SU-DHL-6 (cell line): ENCODE measurements around the gene CPNE5.

Experiments used
- H2AFZ ChIP-seq: fragments of 200-600 bp; sonication (generic); 2 replicates; pipeline ENCODE4 v1.6.1; 2014; ENCODE audit warnings: low read depth, mild to moderate bottlenecking, moderate library complexity, mixed read lengths, antibody characterized with exemption, low read length; ENCODE audit not compliant: severe bottlenecking
- H3F3A ChIP-seq: fragments of 200-600 bp; shearing (Covaris generic); 2 replicates; pipeline ENCODE4 v1.6.0; 2016; ENCODE audit warnings: antibody characterized with exemption, mild to moderate bottlenecking; ENCODE audit not compliant: insufficient read depth
- H3K27ac ChIP-seq: fragments of 200-600 bp; sonication (generic); 2 replicates; pipeline ENCODE4 v1.5.1; 2016; ENCODE audit warnings: low read depth, mild to moderate bottlenecking, low read length, moderate library complexity, mixed read lengths
- H3K27me3 ChIP-seq: fragments of 200-600 bp; sonication (generic), shearing (Covaris generic); 2 replicates; pipeline ENCODE4 v1.6.0; 2014; ENCODE audit warnings: mild to moderate bottlenecking, low read length
- H3K36me3 ChIP-seq: fragments of 200-600 bp; sonication (generic); 2 replicates; pipeline ENCODE4 v1.6.1; 2014; ENCODE audit warnings: mild to moderate bottlenecking, low read length, mixed read lengths
- H3K4me2 ChIP-seq: fragments of 300-600, 200-600 bp; shearing (Covaris generic), sonication (generic); 2 replicates; pipeline ENCODE4 v1.6.0; 2014; ENCODE audit warnings: low read length, low read depth, mild to moderate bottlenecking; ENCODE audit not compliant: poor library complexity, severe bottlenecking
- H3K4me3 ChIP-seq: fragments of 200-600 bp; sonication (generic); 2 replicates; pipeline ENCODE4 v1.5.1; 2014; ENCODE audit warnings: antibody characterized with exemption, low read length, mild to moderate bottlenecking, mixed read lengths; ENCODE audit not compliant: insufficient read depth, poor library complexity, severe bottlenecking
- H3K79me2 ChIP-seq: fragments of 200-600 bp; sonication (generic); 2 replicates; pipeline ENCODE4 v1.6.1; 2014; ENCODE audit warnings: mild to moderate bottlenecking, low read length, moderate library complexity; ENCODE audit not compliant: insufficient read depth
- H3K9ac ChIP-seq: fragments of 200-600 bp; sonication (generic); 2 replicates; pipeline ENCODE4 v1.7.0; 2014; ENCODE audit warnings: mild to moderate bottlenecking, low read length
- H3K9me2 ChIP-seq: fragments of 200-600 bp; sonication (generic); replicated peaks from 2 replicates; pipeline ENCODE4 v1.6.1; 2014; ENCODE audit warnings: low read length; ENCODE audit not compliant: insufficient read depth
- H3K9me3 ChIP-seq: fragments of 200-600 bp; sonication (generic); 2 replicates; pipeline ENCODE4 v1.6.1; 2014; ENCODE audit warnings: low read length, mixed read lengths; ENCODE audit not compliant: insufficient read depth
- H4K20me1 ChIP-seq: fragments of 200-600 bp; sonication (generic); 2 replicates; pipeline ENCODE4 v1.6.1; 2014; ENCODE audit warnings: low read depth, mild to moderate bottlenecking, antibody characterized with exemption, low read length, moderate library complexity, mixed read lengths
- CTCF ChIP-seq: fragments of 200-600 bp; sonication (generic); IDR thresholded peaks from one replicate; pipeline ENCODE4 v1.5.1; 2017; ENCODE audit warnings: antibody characterized with exemption, mild to moderate bottlenecking, low read length, moderate library complexity; ENCODE audit not compliant: insufficient read depth, poor library complexity, severe bottlenecking
- EZH2phosphoT487 ChIP-seq: fragments of 200-600 bp; sonication (generic), shearing (Covaris generic); conservative IDR thresholded peaks from 2 replicates; pipeline ENCODE4 v1.6.1; 2018; ENCODE audit warnings: mild to moderate bottlenecking, antibody characterized with exemption, low read length, moderate library complexity, mixed read lengths

CPNE5 gene

GRCh38 chr6:36722879-36723278 is 116.4 kb downstream of the CPNE5 start:
- TF ChIP-seq CTCF (no peak), EZH2phosphoT487 (no peak)
- no peak overlapping the region for H3K27ac ChIP-seq
- H3F3A ChIP-seq: no peaks in the 10 kb centered on the region
- no peaks in the 10 kb centered on the region for H3K79me2 ChIP-seq
- H3K27me3 ChIP-seq: no peaks in the 10 kb centered on the region
- no peak overlapping the region for H3K9ac ChIP-seq
- H3K4me3 ChIP-seq: no peak overlapping the region
- H3K4me2 ChIP-seq: no peak overlapping the region
- H3K36me3 ChIP-seq: no peaks in the 10 kb centered on the region
- no peaks in the 10 kb centered on the region for H3K9me2 ChIP-seq
- H2AFZ ChIP-seq: no peak overlapping the region
- no peaks in the 10 kb centered on the region for H4K20me1 ChIP-seq
- H3K9me3 ChIP-seq: no peaks in the 10 kb centered on the region

GRCh38 chr6:36722365-36722764 is 116.9 kb downstream of the CPNE5 start:
- H3K9ac ChIP-seq: no peak overlapping the region
- no peaks in the 10 kb centered on the region for H3K27me3 ChIP-seq
- no peaks in the 10 kb centered on the region for H3K36me3 ChIP-seq
- H3K4me2 ChIP-seq: no peak overlapping the region
- no peaks in the 10 kb centered on the region for H4K20me1 ChIP-seq
- H3K9me2 ChIP-seq: no peaks in the 10 kb centered on the region
- no peaks in the 10 kb centered on the region for H3K9me3 ChIP-seq
- TF ChIP-seq CTCF (no peak), EZH2phosphoT487 (no peak)
- no peak overlapping the region for H2AFZ ChIP-seq
- no peaks in the 10 kb centered on the region for H3F3A ChIP-seq
- no peaks in the 10 kb centered on the region for H3K79me2 ChIP-seq
- no peak overlapping the region for H3K27ac ChIP-seq
- H3K4me3 ChIP-seq: no peak overlapping the region

- Histone ChIP-seq H3K4me3 (no peak overlapping the region), H3K9me2 (no peaks in the 10 kb centered on the region), H2AFZ (no peak overlapping the region), H3K27me3 (no peaks in the 10 kb centered on the region), H4K20me1 (no peaks in the 10 kb centered on the region), H3K79me2 (no peaks in the 10 kb centered on the region), H3K9ac (no peak overlapping the region), H3K4me2 (no peak overlapping the region), H3K36me3 (no peaks in the 10 kb centered on the region), H3F3A (no peaks in the 10 kb centered on the region), H3K27ac (no peak overlapping the region), H3K9me3 (no peaks in the 10 kb centered on the region)
- TF ChIP-seq CTCF: no peak
- TF ChIP-seq EZH2phosphoT487: no peak
Measured at GRCh38 chr6:36721369-36722140, 117.7 kb downstream of the CPNE5 start.
